ENCODE results near the gene S100A6. TPM values are rescaled to one million over a fixed set of nuclear protein-coding genes. Genes with fewer than 3 reads are reported as not detected.
A peak's percentile ranks its signal among the peaks of the same experiment; 100 is the strongest.
"Not testable (repeated sequence)": the region's sequence is repeated elsewhere in the genome, so short reads cannot be mapped to it uniquely, and the experiment has no call there.

S100A6 gene
- total RNA-seq, 2 donors from 2014 or later, result 367 to 608 TPM

GRCh38 chr1:153526132-153526543, 9.7 kb downstream of the S100A6 start:
- no peak for DNase-seq (ENCODE audit: low spot score)
- H3K27ac ChIP-seq, result no peak overlapping the region

GRCh38 chr1:153525088-153525728, 10.6 kb downstream of the S100A6 start:
- TF ChIP-seq, protein P1, sequence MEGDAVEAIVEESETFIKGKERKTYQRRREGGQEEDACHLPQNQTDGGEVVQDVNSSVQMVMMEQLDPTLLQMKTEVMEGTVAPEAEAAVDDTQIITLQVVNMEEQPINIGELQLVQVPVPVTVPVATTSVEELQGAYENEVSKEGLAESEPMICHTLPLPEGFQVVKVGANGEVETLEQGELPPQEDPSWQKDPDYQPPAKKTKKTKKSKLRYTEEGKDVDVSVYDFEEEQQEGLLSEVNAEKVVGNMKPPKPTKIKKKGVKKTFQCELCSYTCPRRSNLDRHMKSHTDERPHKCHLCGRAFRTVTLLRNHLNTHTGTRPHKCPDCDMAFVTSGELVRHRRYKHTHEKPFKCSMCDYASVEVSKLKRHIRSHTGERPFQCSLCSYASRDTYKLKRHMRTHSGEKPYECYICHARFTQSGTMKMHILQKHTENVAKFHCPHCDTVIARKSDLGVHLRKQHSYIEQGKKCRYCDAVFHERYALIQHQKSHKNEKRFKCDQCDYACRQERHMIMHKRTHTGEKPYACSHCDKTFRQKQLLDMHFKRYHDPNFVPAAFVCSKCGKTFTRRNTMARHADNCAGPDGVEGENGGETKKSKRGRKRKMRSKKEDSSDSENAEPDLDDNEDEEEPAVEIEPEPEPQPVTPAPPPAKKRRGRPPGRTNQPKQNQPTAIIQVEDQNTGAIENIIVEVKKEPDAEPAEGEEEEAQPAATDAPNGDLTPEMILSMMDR (IDR thresholded peaks at IDR 0.05), result no peak
- Histone ChIP-seq H3K36me3 (no peaks in the 10 kb centered on the region), H3K27me3 (replicated peaks; ENCODE audit: insufficient read depth) (no peaks in the 10 kb centered on the region), H3K9me3 (no peaks in the 10 kb centered on the region), H3K4me1 (ENCODE audit: control insufficient read depth in 1 of 2, low read depth in 2 of 2) (peaks cover 7 to 15% of the 10 kb centered on the region in 2 donors), H3K27ac (peak overlapping the region in 1 of 2 donors; percentile 57), H3K4me3 (no peak overlapping the region)
- ATAC-seq (ENCODE audit: insufficient number of reproducible peaks, low FRiP score, low read depth) (no peak), DNase-seq (ENCODE audit: low spot score) (no peak)

More at GRCh38 chr1:153526132-153526543, 9.7 kb downstream of the S100A6 start:
- Histone ChIP-seq H3K9me3 (no peaks in the 10 kb centered on the region), H3K4me1 (ENCODE audit: control insufficient read depth in 1 of 2, low read depth in 2 of 2) (peaks cover 7 to 21% of the 10 kb centered on the region in 2 donors), H3K27me3 (replicated peaks; ENCODE audit: insufficient read depth) (no peaks in the 10 kb centered on the region), H3K4me3 (no peak overlapping the region), H3K36me3 (no peaks in the 10 kb centered on the region)
- TF ChIP-seq, protein P1 (IDR thresholded peaks at IDR 0.05), result no peak
- ATAC-seq (ENCODE audit: insufficient number of reproducible peaks, low FRiP score, low read depth), result no peak

GRCh38 chr1:153522353-153523048, 13.3 kb downstream of the S100A6 start:
- not testable (repeated sequence) for H3K27ac ChIP-seq; H3K4me3 ChIP-seq; H3K36me3 ChIP-seq; H3K27me3 ChIP-seq (replicated peaks; ENCODE audit: insufficient read depth); DNase-seq (ENCODE audit: low spot score); ATAC-seq (ENCODE audit: insufficient number of reproducible peaks, low FRiP score, low read depth); H3K9me3 ChIP-seq
- H3K4me1 ChIP-seq (ENCODE audit: control insufficient read depth in 1 of 2, low read depth in 2 of 2), result peaks cover 11 to 21% of the 10 kb centered on the region in 2 donors

- ATAC-seq (ENCODE audit: insufficient number of reproducible peaks, low FRiP score, low read depth); DNase-seq (ENCODE audit: low spot score); H3K4me3 ChIP-seq; H3K27me3 ChIP-seq (replicated peaks; ENCODE audit: insufficient read depth); H3K27ac ChIP-seq; H3K36me3 ChIP-seq; H3K9me3 ChIP-seq: not testable (repeated sequence)
- peaks cover 11 to 14% of the 10 kb centered on the region in 2 donors for H3K4me1 ChIP-seq (ENCODE audit: control insufficient read depth in 1 of 2, low read depth in 2 of 2)
Measured at GRCh38 chr1:153521808-153522207, 14.0 kb downstream of the S100A6 start.

- Histone ChIP-seq H3K4me3 (no peak overlapping the region), H3K9me3 (no peaks in the 10 kb centered on the region), H3K27me3 (replicated peaks; ENCODE audit: insufficient read depth) (no peaks in the 10 kb centered on the region), H3K4me1 (ENCODE audit: control insufficient read depth in 1 of 2, low read depth in 2 of 2) (peaks cover 11 to 14% of the 10 kb centered on the region in 2 donors), H3K27ac (no peak overlapping the region), H3K36me3 (no peaks in the 10 kb centered on the region)
- TF ChIP-seq, protein P1 (IDR thresholded peaks at IDR 0.05), result no peak
- ATAC-seq (ENCODE audit: insufficient number of reproducible peaks, low FRiP score, low read depth) (no peak), DNase-seq (ENCODE audit: low spot score) (no peak)
Measured at GRCh38 chr1:153520818-153521476, 14.8 kb downstream of the S100A6 start.

- H3K9me3 ChIP-seq; DNase-seq (ENCODE audit: low spot score); H3K27ac ChIP-seq; ATAC-seq (ENCODE audit: insufficient number of reproducible peaks, low FRiP score, low read depth); H3K4me3 ChIP-seq; H3K36me3 ChIP-seq; H3K27me3 ChIP-seq (replicated peaks; ENCODE audit: insufficient read depth): not testable (repeated sequence)
- peaks cover 7 to 12% of the 10 kb centered on the region in 2 donors for H3K4me1 ChIP-seq (ENCODE audit: control insufficient read depth in 1 of 2, low read depth in 2 of 2)
Measured at GRCh38 chr1:153520137-153520691, 15.6 kb downstream of the S100A6 start.

Measured in thoracic aorta (tissue), 2 donors.